ENCODE results near the gene CSTPP1.
"Not testable (repeated sequence)": the region's sequence is repeated elsewhere in the genome, so short reads cannot be mapped to it uniquely, and the experiment has no call there.

The CSTPP1 gene

DNA sequence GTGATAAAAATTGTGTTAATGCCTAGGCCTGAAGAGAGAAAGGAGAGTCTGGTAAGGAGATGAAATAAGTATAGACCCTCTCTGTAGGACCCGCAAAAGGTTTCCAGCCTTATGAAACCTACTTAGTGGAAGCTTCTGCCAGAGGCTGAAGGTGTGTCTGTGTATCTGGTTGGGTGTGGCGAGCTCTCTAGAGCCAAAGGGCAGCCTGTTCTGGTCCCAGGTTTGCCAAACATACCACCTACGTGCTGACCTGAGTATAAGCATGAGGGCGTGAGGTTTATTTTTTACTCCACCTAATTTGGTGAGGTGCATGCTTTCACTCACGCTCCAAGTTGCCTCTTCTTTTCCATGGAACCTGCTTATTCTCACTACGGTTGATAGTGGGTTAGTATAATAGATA, 5.6 kb downstream of the CSTPP1 start:
- Histone ChIP-seq H3K36me3 (ENCODE audit: insufficient read depth, low read depth, low read length) (no peaks in the 10 kb centered on the region), H3K27ac (ENCODE audit: low read length) (no peak overlapping the region)

GRCh38 chr11:46944356-46945075, 8.0 kb downstream of the CSTPP1 start:
- no peak overlapping the region for H3K27ac ChIP-seq (ENCODE audit: low read length)
- no peak overlapping the region for H3K4me3 ChIP-seq (ENCODE audit: low read length)
- H3K4me1 ChIP-seq (ENCODE audit: insufficient read depth, low read length), result no peaks in the 10 kb centered on the region; the same call in 1 of the 2 replicates
- H3K9ac ChIP-seq (ENCODE audit: low read depth, low read length), result no peak overlapping the region
- H3K36me3 ChIP-seq (ENCODE audit: insufficient read depth, low read depth, low read length), result no peaks in the 10 kb centered on the region
- no peaks in the 10 kb centered on the region for H3K27me3 ChIP-seq (ENCODE audit: insufficient read depth, low read length)
- H3K9me3 ChIP-seq (ENCODE audit: insufficient read depth, low read depth, low read length), result no peaks in the 10 kb centered on the region

More for the DNA sequence above, 5.6 kb downstream of the CSTPP1 start:
- Histone ChIP-seq H3K4me1 (ENCODE audit: insufficient read depth, low read length) (no peaks in the 10 kb centered on the region; the same call in 1 of the 2 replicates), H3K4me3 (ENCODE audit: low read length) (no peak overlapping the region), H3K9me3 (ENCODE audit: insufficient read depth, low read depth, low read length) (no peaks in the 10 kb centered on the region), H3K27me3 (ENCODE audit: insufficient read depth, low read length) (no peaks in the 10 kb centered on the region), H3K9ac (ENCODE audit: low read depth, low read length) (no peak overlapping the region)

- Histone ChIP-seq H3K27ac (ENCODE audit: low read length) (no peak overlapping the region), H3K36me3 (ENCODE audit: insufficient read depth, low read depth, low read length) (no peaks in the 10 kb centered on the region), H3K4me3 (ENCODE audit: low read length) (no peak overlapping the region), H3K27me3 (ENCODE audit: insufficient read depth, low read length) (no peaks in the 10 kb centered on the region), H3K9me3 (ENCODE audit: insufficient read depth, low read depth, low read length) (no peaks in the 10 kb centered on the region), H3K9ac (ENCODE audit: low read depth, low read length) (no peak overlapping the region), H3K4me1 (ENCODE audit: insufficient read depth, low read length) (no peaks in the 10 kb centered on the region; the same call in 1 of the 2 replicates)
Observed at GRCh38 chr11:46947399-46948077, 11.0 kb downstream of the CSTPP1 start.

DNA sequence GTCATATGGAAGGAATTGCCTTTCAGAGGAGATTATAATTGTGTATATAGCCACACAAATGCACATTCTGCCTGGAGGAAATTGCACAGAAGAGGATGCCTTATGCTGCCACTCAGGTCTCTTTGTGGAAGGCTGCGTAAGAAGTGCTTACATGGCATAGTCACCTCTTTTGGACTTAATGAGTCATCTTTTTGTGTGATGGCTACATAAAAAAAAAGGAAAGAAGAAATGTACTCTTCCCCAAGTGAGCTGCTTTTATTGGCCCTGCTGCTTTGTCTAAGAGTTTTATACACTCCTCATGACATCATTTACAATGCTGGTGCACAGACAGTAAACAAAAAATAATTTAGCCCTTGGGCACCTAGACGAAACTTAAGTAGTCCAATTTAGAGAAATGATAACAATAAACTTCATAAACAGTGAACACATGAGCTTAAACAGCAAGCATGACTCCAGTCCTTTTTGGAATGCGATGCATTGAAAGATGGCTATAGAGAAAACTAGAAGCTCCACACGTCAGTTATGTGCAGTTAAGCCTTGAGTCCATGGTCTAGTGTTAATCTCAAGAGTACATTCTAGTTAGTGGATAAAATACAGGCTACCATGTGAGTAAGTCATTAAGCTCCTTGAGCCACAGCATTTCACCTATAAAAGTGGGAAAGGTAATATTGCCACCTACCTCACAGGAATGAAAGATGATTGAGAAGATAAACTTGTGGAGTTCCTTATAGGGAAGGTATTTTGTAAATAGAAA, 12.0 kb downstream of the CSTPP1 start:
- no peaks in the 10 kb centered on the region for H3K9me3 ChIP-seq (ENCODE audit: insufficient read depth, low read depth, low read length)
- no peak overlapping the region for H3K9ac ChIP-seq (ENCODE audit: low read depth, low read length)
- H3K27ac ChIP-seq (ENCODE audit: low read length), result no peak overlapping the region
- no peaks in the 10 kb centered on the region for H3K36me3 ChIP-seq (ENCODE audit: insufficient read depth, low read depth, low read length)
- H3K27me3 ChIP-seq (ENCODE audit: insufficient read depth, low read length), result no peaks in the 10 kb centered on the region
- H3K4me1 ChIP-seq (ENCODE audit: insufficient read depth, low read length), result no peaks in the 10 kb centered on the region; the same call in 1 of the 2 replicates
- H3K4me3 ChIP-seq (ENCODE audit: low read length), result no peak overlapping the region

- H3K27me3 ChIP-seq (ENCODE audit: insufficient read depth, low read length), result no peaks in the 10 kb centered on the region
- H3K4me3 ChIP-seq (ENCODE audit: low read length), result no peak overlapping the region
- H3K9me3 ChIP-seq (ENCODE audit: insufficient read depth, low read depth, low read length), result no peaks in the 10 kb centered on the region
- H3K9ac ChIP-seq (ENCODE audit: low read depth, low read length), result no peak overlapping the region
- no peaks in the 10 kb centered on the region; the same call in 1 of the 2 replicates for H3K4me1 ChIP-seq (ENCODE audit: insufficient read depth, low read length)
- H3K27ac ChIP-seq (ENCODE audit: low read length), result no peak overlapping the region
- H3K36me3 ChIP-seq (ENCODE audit: insufficient read depth, low read depth, low read length), result no peaks in the 10 kb centered on the region
Observed at GRCh38 chr11:46949297-46949696, 12.7 kb downstream of the CSTPP1 start.

DNA sequence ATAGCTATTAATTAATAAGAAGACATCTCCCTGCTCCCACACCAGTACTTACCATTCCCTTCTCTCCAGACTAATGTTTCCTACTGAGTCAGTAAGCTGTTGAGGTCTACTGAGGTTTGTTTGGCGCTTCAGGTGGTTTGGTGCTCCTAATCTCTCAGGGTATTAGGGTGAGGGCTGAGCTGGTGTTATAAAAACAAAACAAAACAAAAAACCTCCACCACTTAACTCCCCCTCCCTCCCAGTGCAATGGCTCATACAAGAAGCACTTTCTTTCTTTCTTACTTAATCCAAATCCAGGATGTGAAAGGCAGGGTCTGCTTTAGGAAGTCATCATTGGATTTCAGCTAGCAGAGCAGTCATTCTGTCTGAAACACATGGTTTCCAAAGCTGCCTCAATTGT, 15.3 kb downstream of the CSTPP1 start:
- no peaks in the 10 kb centered on the region for H3K36me3 ChIP-seq (ENCODE audit: insufficient read depth, low read depth, low read length)
- H3K27ac ChIP-seq (ENCODE audit: low read length), result no peak overlapping the region
- H3K9ac ChIP-seq (ENCODE audit: low read depth, low read length), result no peak overlapping the region
- no peaks in the 10 kb centered on the region for H3K27me3 ChIP-seq (ENCODE audit: insufficient read depth, low read length)
- H3K4me3 ChIP-seq (ENCODE audit: low read length), result no peak overlapping the region
- no peaks in the 10 kb centered on the region; the same call in 1 of the 2 replicates for H3K4me1 ChIP-seq (ENCODE audit: insufficient read depth, low read length)
- H3K9me3 ChIP-seq (ENCODE audit: insufficient read depth, low read depth, low read length), result no peaks in the 10 kb centered on the region

DNA sequence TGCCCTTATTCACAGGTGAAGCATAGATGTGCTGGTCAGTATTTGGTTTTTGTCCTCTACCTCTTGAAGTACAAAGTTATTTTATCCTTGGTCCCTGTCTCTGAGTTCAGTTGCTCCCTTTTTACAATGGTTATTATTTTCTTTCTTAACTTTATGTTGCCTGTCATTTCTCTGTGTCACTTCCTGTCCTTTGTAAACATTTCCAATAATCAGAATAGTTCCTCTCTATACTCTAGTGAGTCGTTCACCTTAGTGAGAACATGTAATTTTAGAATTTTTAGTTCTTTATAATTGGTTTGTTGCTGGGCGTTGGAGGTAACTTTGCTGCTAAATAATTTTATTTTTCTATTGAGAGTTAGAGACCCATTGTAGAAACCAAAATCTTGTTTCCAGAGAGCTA, 16.0 kb downstream of the CSTPP1 start:
- Histone ChIP-seq H3K4me1 (ENCODE audit: insufficient read depth, low read length) (no peaks in the 10 kb centered on the region; the same call in 1 of the 2 replicates), H3K4me3 (ENCODE audit: low read length) (no peak overlapping the region), H3K36me3 (ENCODE audit: insufficient read depth, low read depth, low read length) (no peaks in the 10 kb centered on the region), H3K27ac (ENCODE audit: low read length) (no peak overlapping the region), H3K9ac (ENCODE audit: low read depth, low read length) (no peak overlapping the region), H3K9me3 (ENCODE audit: insufficient read depth, low read depth, low read length) (no peaks in the 10 kb centered on the region), H3K27me3 (ENCODE audit: insufficient read depth, low read length) (no peaks in the 10 kb centered on the region)

DNA sequence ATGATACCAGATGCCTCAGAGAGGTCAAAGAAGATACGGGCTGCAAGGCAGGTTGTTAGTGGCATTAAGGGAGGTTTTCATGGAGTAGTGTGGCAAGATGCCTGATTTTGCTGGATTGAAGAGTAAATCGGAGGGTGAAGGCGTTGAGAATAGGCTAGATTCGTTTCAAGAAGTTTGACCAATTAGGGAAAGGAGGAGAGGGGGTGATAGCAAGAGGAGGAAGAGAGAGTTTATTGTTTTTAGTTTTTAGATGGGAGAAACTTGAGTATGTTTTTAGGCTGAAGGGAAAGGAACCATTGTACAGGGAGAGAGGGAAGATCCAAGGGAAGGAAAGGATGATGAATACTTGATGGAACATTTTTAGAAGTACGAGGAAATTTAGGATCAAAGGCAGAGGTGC, 16.5 kb downstream of the CSTPP1 start:
- Histone ChIP-seq H3K4me3 (ENCODE audit: low read length) (no peak overlapping the region), H3K36me3 (ENCODE audit: insufficient read depth, low read depth, low read length) (no peaks in the 10 kb centered on the region; the same call in 1 of the 2 replicates), H3K9me3 (ENCODE audit: insufficient read depth, low read depth, low read length) (no peaks in the 10 kb centered on the region), H3K9ac (ENCODE audit: low read depth, low read length) (no peak overlapping the region), H3K4me1 (ENCODE audit: insufficient read depth, low read length) (no peaks in the 10 kb centered on the region), H3K27ac (ENCODE audit: low read length) (no peak overlapping the region), H3K27me3 (ENCODE audit: insufficient read depth, low read length) (no peaks in the 10 kb centered on the region)

DNA sequence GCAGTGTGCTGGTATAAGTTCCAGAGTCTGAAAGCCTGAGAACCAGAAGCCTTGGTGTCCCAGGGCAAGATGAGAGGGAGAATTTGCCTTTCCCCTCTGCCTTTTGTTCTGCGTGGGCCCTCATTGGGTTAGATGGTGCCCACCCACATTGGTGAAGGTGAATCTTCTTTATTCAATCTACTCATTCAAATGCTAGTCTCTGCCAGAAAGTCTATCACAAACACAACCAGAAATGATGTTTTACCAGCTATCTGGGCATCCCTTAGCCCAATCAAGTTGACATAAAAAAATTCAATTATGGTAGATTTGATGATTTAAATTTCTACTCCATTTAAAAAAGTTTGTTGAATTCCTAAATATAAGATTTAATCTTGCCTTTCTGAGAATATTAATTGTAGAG, 22.2 kb downstream of the CSTPP1 start:
- H3K9ac ChIP-seq (ENCODE audit: low read depth, low read length), result no peak overlapping the region
- H3K4me3 ChIP-seq (ENCODE audit: low read length), result no peak overlapping the region
- no peaks in the 10 kb centered on the region for H3K4me1 ChIP-seq (ENCODE audit: insufficient read depth, low read length)
- no peak overlapping the region for H3K27ac ChIP-seq (ENCODE audit: low read length)
- H3K9me3 ChIP-seq (ENCODE audit: insufficient read depth, low read depth, low read length), result 0 out of 2 replicates have a peak, but pooled peaks cover 7% of the 10 kb centered on the region
- no peaks in the 10 kb centered on the region; the same call in 1 of the 2 replicates for H3K36me3 ChIP-seq (ENCODE audit: insufficient read depth, low read depth, low read length)
- H3K27me3 ChIP-seq (ENCODE audit: insufficient read depth, low read length), result no peaks in the 10 kb centered on the region

DNA sequence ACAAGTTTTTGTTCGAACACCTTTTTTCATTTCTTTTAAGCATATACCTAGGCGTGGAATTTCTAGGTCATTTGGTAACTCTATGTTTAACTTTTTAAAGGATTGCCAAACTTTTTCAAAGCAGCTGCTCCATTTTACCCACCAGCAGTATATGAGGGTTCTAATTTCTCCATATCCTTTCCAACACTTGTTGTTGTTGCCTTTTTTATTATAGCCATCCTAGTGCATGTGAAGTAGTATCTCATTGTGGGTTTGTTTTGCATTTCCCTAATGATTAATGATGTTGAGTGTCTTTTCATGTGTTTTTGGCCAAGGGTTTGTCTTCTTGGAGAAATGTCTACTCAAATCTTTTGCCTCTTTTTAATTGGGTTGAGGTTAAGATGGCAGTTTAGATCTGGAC, 24.5 kb downstream of the CSTPP1 start:
- Histone ChIP-seq H3K4me1 (ENCODE audit: insufficient read depth, low read length) (no peaks in the 10 kb centered on the region), H3K36me3 (ENCODE audit: insufficient read depth, low read depth, low read length) (no peaks in the 10 kb centered on the region; the same call in 1 of the 2 replicates), H3K27me3 (ENCODE audit: insufficient read depth, low read length) (no peaks in the 10 kb centered on the region), H3K27ac (ENCODE audit: low read length) (no peak overlapping the region), H3K9me3 (ENCODE audit: insufficient read depth, low read depth, low read length) (0 out of 2 replicates have a peak, but pooled peaks cover 7% of the 10 kb centered on the region), H3K4me3 (ENCODE audit: low read length) (no peak overlapping the region), H3K9ac (ENCODE audit: low read depth, low read length) (no peak overlapping the region)

DNA sequence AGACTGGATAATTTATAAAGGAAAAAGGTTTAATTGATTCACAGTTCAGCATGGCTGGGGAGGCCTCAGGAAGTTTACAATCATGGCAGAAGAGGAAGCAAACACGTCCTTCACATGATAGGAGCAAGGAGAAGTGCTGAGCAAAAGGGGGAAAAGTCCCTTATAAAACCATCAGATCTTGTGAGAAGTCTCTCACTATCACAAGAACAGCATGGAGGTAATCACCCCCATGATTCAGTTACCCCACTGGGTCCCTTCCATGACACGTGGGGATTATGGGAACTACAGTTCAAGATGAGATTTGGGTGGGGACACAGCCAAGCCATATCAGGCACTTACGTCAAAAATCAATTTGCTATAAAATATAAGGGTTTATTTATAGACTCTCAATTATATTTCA, 25.3 kb downstream of the CSTPP1 start:
- not testable (repeated sequence) for H3K9me3 ChIP-seq (ENCODE audit: insufficient read depth, low read depth, low read length); H3K9ac ChIP-seq (ENCODE audit: low read depth, low read length); H3K36me3 ChIP-seq (ENCODE audit: insufficient read depth, low read depth, low read length); H3K4me3 ChIP-seq (ENCODE audit: low read length); H3K27me3 ChIP-seq (ENCODE audit: insufficient read depth, low read length); H3K4me1 ChIP-seq (ENCODE audit: insufficient read depth, low read length); H3K27ac ChIP-seq (ENCODE audit: low read length)

Measured in iPS-20b (cell line).